Measurements from ENCODE around the gene RALB.

GRCh38 chr2:120229341-120229740 is 23.3 kb upstream of the RALB start:
- no peak for TF ChIP-seq BHLHE40 (IDR thresholded peaks at IDR 0.05; ENCODE audit: low read depth, low read length)
- TF ChIP-seq CTCF (conservative IDR thresholded peaks at IDR 0.05; ENCODE audit: low read depth, low read length): no peak
- no peak for TF ChIP-seq POLR2A (IDR thresholded peaks at IDR 0.05; ENCODE audit: low read depth, low read length)
- no peak for TF ChIP-seq CEBPB (IDR thresholded peaks at IDR 0.05; ENCODE audit: low read depth, low read length)
